K562 (cell line): ENCODE data around the gene ASAH2.

Source experiments
- DPF2 ChIP-seq: fragments of 450-650 bp; IDR thresholded peaks from 2 replicates; pipeline ENCODE4 v1.6.1; 2016
- JUND ChIP-seq, 2 experiments: IDR thresholded peaks; 2 replicates in 1 of 2; 3 replicates in 1 of 2; pipeline ENCODE4 v1.6.1; 2011; ENCODE audit warnings: borderline replicate concordance in 2 of 2, low read depth in 2 of 2, low read length in 2 of 2, improper control_type of control experiment in 1 of 2, missing biosample characterization in 1 of 2, missing genetic modification characterization in 1 of 2, missing genetic modification reagents in 1 of 2
- MTF1 ChIP-seq: fragments of 250-450 bp; sonication (Bioruptor Pico); IDR thresholded peaks from 2 replicates; pipeline ENCODE4 v1.9.0; 2021; ENCODE audit warnings: moderate library complexity, mild to moderate bottlenecking, inconsistent platforms, borderline replicate concordance
- NRF1 ChIP-seq, 2 experiments: fragments of 450-650 bp; IDR thresholded peaks in 1 of 2; conservative IDR thresholded peaks in 1 of 2; 2 replicates each; pipeline ENCODE4 v1.6.1; 2014; ENCODE audit warnings: mild to moderate bottlenecking in 2 of 2
- POLR2A ChIP-seq: fragments of 450-650 bp; conservative IDR thresholded peaks from 2 replicates; pipeline ENCODE4 v1.6.1; 2016
- SIN3A ChIP-seq, 2 experiments: fragments of 150-350 bp in 1 of 2; IDR thresholded peaks; 2 replicates each; pipeline ENCODE4 v1.6.1; 2011 to 2016; ENCODE audit warnings: borderline replicate concordance in 2 of 2, low read depth in 2 of 2, low read length in 2 of 2, mild to moderate bottlenecking in 2 of 2, moderate library complexity in 2 of 2; ENCODE audit not compliant: control insufficient read depth in 1 of 2
- TBL1XR1 ChIP-seq, 2 experiments: IDR thresholded peaks; 2 replicates each; pipeline ENCODE4 v1.6.1; 2012; ENCODE audit warnings: improper control_type of control experiment in 2 of 2, low read length in 2 of 2, mild to moderate bottlenecking in 1 of 2
- YY1 ChIP-seq, 3 experiments: IDR thresholded peaks; 2 replicates each; pipeline ENCODE4 v1.6.1; 2011; ENCODE audit warnings: low read length in 2 of 3, mild to moderate bottlenecking in 2 of 3, moderate library complexity in 2 of 3, borderline replicate concordance in 1 of 3, control low read depth in 1 of 3, low read depth in 1 of 3; ENCODE audit not compliant: insufficient read depth in 3 of 3, insufficient replicate concordance in 2 of 3, control insufficient read depth in 1 of 3, insufficient read length in 1 of 3; ENCODE audit errors: extremely low read depth in 1 of 3
- ZNF133 ChIP-seq: fragments of 250-450 bp; sonication (Bioruptor Pico); IDR thresholded peaks from 2 replicates; pipeline ENCODE4 v1.4.0; 2020; ENCODE audit warnings: mild to moderate bottlenecking
- ZNF23 ChIP-seq: fragments of 250-450 bp; sonication (Bioruptor Pico); IDR thresholded peaks from 2 replicates; pipeline ENCODE4 v1.4.0; 2020; ENCODE audit warnings: mild to moderate bottlenecking
- ZNF24 ChIP-seq: fragments of 450-650 bp; IDR thresholded peaks from 2 replicates; pipeline ENCODE4 v1.6.1; 2016

- TF ChIP-seq MTF1 (CRISPR knock-in tag) (no peak), ZNF133 (CRISPR knock-in tag) (no peak), DPF2 (no peak), NRF1 (conservative IDR thresholded peaks at IDR 0.05 in 1 of 2, IDR thresholded peaks at IDR 0.05 in 1 of 2) (no peak), SIN3A (IDR thresholded peaks at IDR 0.05; ENCODE audit: borderline replicate concordance in 2 of 2, control insufficient read depth in 1 of 2, low read depth in 2 of 2, low read length in 2 of 2) (no peak), JUND (IDR thresholded peaks at IDR 0.05; ENCODE audit: borderline replicate concordance, low read depth, low read length) (no peak), JUND (tag; IDR thresholded peaks at IDR 0.05; ENCODE audit: borderline replicate concordance, low read depth, low read length) (no peak), TBL1XR1 (IDR thresholded peaks at IDR 0.05; ENCODE audit: low read length in 2 of 2) (no peak), ZNF24 (no peak), YY1 (IDR thresholded peaks at IDR 0.05; ENCODE audit: borderline replicate concordance in 1 of 3, control insufficient read depth in 1 of 3, extremely low read depth in 1 of 3, insufficient read depth in 3 of 3, insufficient read length in 1 of 3, insufficient replicate concordance in 2 of 3, low read depth in 1 of 3, low read length in 2 of 3) (no peak), ZNF23 (CRISPR knock-in tag) (no peak), POLR2A (no peak)
These were observed 34.4 kb downstream of the ASAH2 start for GRCh38 chr10:50216894-50217293.
